ENCODE results near the gene SARM1. TPM values are rescaled to one million over a fixed set of nuclear protein-coding genes. Genes with fewer than 3 reads are reported as not detected.

The SARM1 gene
- total and polyA plus RNA-seq, 2 of the 13 experiments (the other 11 are each of a cell fraction or from before 2014, with no cell fraction given), result 0.73 to 0.86 TPM

DNA sequence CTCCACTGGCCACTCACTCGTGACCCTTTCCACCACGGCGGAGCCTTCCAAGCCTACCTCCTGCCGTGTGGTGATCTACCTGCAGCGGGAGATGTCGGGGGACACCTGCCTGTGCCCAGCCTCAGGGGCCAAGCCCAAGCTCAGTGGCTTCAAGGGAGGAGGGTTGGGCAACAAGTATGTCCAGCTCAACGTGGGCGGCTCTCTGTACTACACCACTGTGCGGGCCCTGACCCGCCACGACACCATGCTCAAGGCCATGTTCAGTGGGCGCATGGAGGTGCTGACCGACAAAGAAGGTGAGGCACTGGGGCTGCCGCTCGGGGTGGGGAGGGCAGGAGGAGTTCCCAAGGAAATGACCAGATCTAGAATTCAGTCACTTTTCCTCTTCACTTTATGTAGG is 32.1 kb upstream of the SARM1 start:
- intact Hi-C loops (cut with micrococcal nuclease; ENCODE audit: unreplicated experiment), result no loop called here
- CTCF ChIA-PET (ENCODE audit: low intra/inter-chr PET ratio, low total read pairs), result no interaction called here

DNA sequence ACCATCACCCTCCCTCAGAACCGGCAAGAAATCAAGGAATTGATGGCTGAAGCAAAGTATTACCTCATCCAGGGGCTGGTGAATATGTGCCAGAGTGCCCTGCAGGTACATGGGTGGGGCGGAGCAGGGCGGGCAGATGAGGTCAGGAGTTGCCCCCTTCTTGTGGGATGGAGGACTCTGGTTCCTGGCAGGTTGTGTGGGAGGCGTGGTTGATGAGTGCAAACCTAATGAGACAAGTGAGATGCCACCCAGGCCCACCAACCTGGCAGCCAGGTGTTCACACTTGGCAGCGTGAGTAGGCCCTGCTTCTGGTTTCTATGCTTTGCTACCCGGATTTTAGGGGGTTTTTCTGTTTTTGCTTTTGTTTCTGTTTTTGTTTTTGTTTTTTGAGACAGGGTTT is 31.1 kb upstream of the SARM1 start:
- CTCF ChIA-PET (ENCODE audit: low intra/inter-chr PET ratio, low total read pairs), result no interaction called here
- H4K20me1 ChIP-seq (ENCODE audit: insufficient read depth, low read length), result no peaks in the 10 kb centered on the region; the same call in 1 of the 2 replicates
- no peak overlapping the region for H3K9ac ChIP-seq (ENCODE audit: insufficient read depth, low read depth, low read length)
- no peak overlapping the region for H3K27ac ChIP-seq (ENCODE audit: extremely low read length, insufficient read depth, low read length)
- ATAC-seq, result no peak
- DNase-seq (ENCODE audit: low spot score), result no peak
- H3K4me3 ChIP-seq (replicated peaks in 1 of 3; ENCODE audit: insufficient read depth in 1 of 3, low read depth in 2 of 3, low read length in 3 of 3), result no peak overlapping the region
- intact Hi-C loops (cut with micrococcal nuclease; ENCODE audit: unreplicated experiment), result no loop called here
- no peak for FAIRE-seq
- no peak overlapping the region for H2AFZ ChIP-seq (ENCODE audit: low read length)
- peaks cover 17% of the 10 kb centered on the region for H3K4me1 ChIP-seq (ENCODE audit: insufficient read depth, low read length)
- no TSS peak for BruUV-seq (replicated peaks)
- in situ Hi-C loops (cut with HindIII; ENCODE audit: extremely low pct_ligation_motif_present, low pct_unique_long_range_greater_than_20kb), result no loop called here
- no peak overlapping the region for H3K4me2 ChIP-seq (ENCODE audit: low read depth, low read length)
- POLR2A ChIA-PET, result no interaction called here
- H3K27me3 ChIP-seq (ENCODE audit: control insufficient read depth in 1 of 2, insufficient read depth in 2 of 2, low read length in 2 of 2), result no peaks in the 10 kb centered on the region; a peak in 1 of 5 replicates
- no peak for TF ChIP-seq ZBTB38 (CRISPR knock-in tag; IDR thresholded peaks at IDR 0.05)
- no peak for TF ChIP-seq SMARCC2 (IDR thresholded peaks at IDR 0.05)
- TF ChIP-seq, protein P1, sequence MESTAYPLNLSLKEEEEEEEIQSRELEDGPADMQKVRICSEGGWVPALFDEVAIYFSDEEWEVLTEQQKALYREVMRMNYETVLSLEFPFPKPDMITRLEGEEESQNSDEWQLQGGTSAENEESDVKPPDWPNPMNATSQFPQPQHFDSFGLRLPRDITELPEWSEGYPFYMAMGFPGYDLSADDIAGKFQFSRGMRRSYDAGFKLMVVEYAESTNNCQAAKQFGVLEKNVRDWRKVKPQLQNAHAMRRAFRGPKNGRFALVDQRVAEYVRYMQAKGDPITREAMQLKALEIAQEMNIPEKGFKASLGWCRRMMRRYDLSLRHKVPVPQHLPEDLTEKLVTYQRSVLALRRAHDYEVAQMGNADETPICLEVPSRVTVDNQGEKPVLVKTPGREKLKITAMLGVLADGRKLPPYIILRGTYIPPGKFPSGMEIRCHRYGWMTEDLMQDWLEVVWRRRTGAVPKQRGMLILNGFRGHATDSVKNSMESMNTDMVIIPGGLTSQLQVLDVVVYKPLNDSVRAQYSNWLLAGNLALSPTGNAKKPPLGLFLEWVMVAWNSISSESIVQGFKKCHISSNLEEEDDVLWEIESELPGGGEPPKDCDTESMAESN (CRISPR knock-in tag; conservative IDR thresholded peaks at IDR 0.05), result no peak
- TF ChIP-seq ZBTB20 (CRISPR knock-in tag; IDR thresholded peaks at IDR 0.05; ENCODE audit: borderline replicate concordance, low read depth), result no peak
- no peak for TF ChIP-seq POLR2AphosphoS2 (IDR thresholded peaks at IDR 0.05; ENCODE audit: low read depth, low read length)
- no peak for TF ChIP-seq KAT8 (CRISPR knock-in tag; IDR thresholded peaks at IDR 0.05)
- TF ChIP-seq ZNF780A (CRISPR knock-in tag; IDR thresholded peaks at IDR 0.05), result no peak
- no peak for TF ChIP-seq ZNF367 (CRISPR knock-in tag; IDR thresholded peaks at IDR 0.05; ENCODE audit: borderline replicate concordance)
- no peak for TF ChIP-seq ZNF251 (CRISPR knock-in tag; IDR thresholded peaks at IDR 0.05)
- no peak for TF ChIP-seq BRD4 (CRISPR knock-in tag; IDR thresholded peaks at IDR 0.05)
- no peak for TF ChIP-seq TCF7 (IDR thresholded peaks at IDR 0.05; ENCODE audit: low read depth)
- no peak for TF ChIP-seq SP4 (CRISPR knock-in tag; IDR thresholded peaks at IDR 0.05)
- peaks cover 28 to 43% of the 10 kb centered on the region in 2 experiments for H3K36me3 ChIP-seq (replicated peaks in 1 of 2; ENCODE audit: control insufficient read depth in 1 of 2, insufficient read depth in 2 of 2, low read length in 2 of 2)
- no peaks in the 10 kb centered on the region for H3K9me3 ChIP-seq (ENCODE audit: low read length)
- WGBS (ENCODE audit: low lambda C conversion rate), result 90% methylated on average over 6 of the region's 6 CpGs
- peaks cover 25% of the 10 kb centered on the region for H3K79me2 ChIP-seq (ENCODE audit: insufficient read depth, low read length)

More for the DNA sequence above, 32.1 kb upstream of the SARM1 start:
- BruUV-seq (replicated peaks), result no TSS peak
- WGBS (ENCODE audit: low lambda C conversion rate), result 100% methylated on average over 5 of the region's 15 CpGs
- no peak for ATAC-seq
- Histone ChIP-seq H4K20me1 (ENCODE audit: insufficient read depth, low read length) (no peaks in the 10 kb centered on the region; the same call in 1 of the 2 replicates), H2AFZ (ENCODE audit: low read length) (no peak overlapping the region), H3K79me2 (ENCODE audit: insufficient read depth, low read length) (peaks cover 32% of the 10 kb centered on the region), H3K4me2 (ENCODE audit: low read depth, low read length) (no peak overlapping the region), H3K4me1 (ENCODE audit: insufficient read depth, low read length) (peaks cover 19% of the 10 kb centered on the region), H3K27ac (ENCODE audit: extremely low read length, insufficient read depth, low read length) (no peak overlapping the region), H3K27me3 (ENCODE audit: control insufficient read depth in 1 of 2, insufficient read depth in 2 of 2, low read length in 2 of 2) (no peaks in the 10 kb centered on the region; a peak in 1 of 5 replicates), H3K9me3 (ENCODE audit: low read length) (no peaks in the 10 kb centered on the region), H3K4me3 (replicated peaks in 1 of 3; ENCODE audit: insufficient read depth in 1 of 3, low read depth in 2 of 3, low read length in 3 of 3) (no peak overlapping the region), H3K9ac (ENCODE audit: insufficient read depth, low read depth, low read length) (no peak overlapping the region), H3K36me3 (replicated peaks in 1 of 2; ENCODE audit: control insufficient read depth in 1 of 2, insufficient read depth in 2 of 2, low read length in 2 of 2) (peaks cover 23 to 36% of the 10 kb centered on the region in 2 experiments; a peak in 4 of 5 replicates)
- DNase-seq (ENCODE audit: low spot score), result no peak
- in situ Hi-C loops (cut with HindIII; ENCODE audit: extremely low pct_ligation_motif_present, low pct_unique_long_range_greater_than_20kb), result no loop called here
- no peak for TF ChIP-seq HNRNPL (IDR thresholded peaks at IDR 0.05; ENCODE audit: low read depth, low read length)
- no peak for TF ChIP-seq HOXD1 (CRISPR knock-in tag; IDR thresholded peaks at IDR 0.05)
- no peak for TF ChIP-seq ZNF382 (CRISPR knock-in tag; IDR thresholded peaks at IDR 0.05; ENCODE audit: borderline replicate concordance)
- no peak for TF ChIP-seq ZBTB20 (CRISPR knock-in tag; IDR thresholded peaks at IDR 0.05; ENCODE audit: borderline replicate concordance, low read depth)
- TF ChIP-seq ZFY (CRISPR knock-in tag; IDR thresholded peaks at IDR 0.05), result no peak
- no peak for TF ChIP-seq ATM (IDR thresholded peaks at IDR 0.05; ENCODE audit: borderline replicate concordance)
- TF ChIP-seq ZNF296 (CRISPR knock-in tag; conservative IDR thresholded peaks at IDR 0.05), result no peak
- no peak for TF ChIP-seq RFXANK (CRISPR knock-in tag; IDR thresholded peaks at IDR 0.05)
- TF ChIP-seq, protein P2, sequence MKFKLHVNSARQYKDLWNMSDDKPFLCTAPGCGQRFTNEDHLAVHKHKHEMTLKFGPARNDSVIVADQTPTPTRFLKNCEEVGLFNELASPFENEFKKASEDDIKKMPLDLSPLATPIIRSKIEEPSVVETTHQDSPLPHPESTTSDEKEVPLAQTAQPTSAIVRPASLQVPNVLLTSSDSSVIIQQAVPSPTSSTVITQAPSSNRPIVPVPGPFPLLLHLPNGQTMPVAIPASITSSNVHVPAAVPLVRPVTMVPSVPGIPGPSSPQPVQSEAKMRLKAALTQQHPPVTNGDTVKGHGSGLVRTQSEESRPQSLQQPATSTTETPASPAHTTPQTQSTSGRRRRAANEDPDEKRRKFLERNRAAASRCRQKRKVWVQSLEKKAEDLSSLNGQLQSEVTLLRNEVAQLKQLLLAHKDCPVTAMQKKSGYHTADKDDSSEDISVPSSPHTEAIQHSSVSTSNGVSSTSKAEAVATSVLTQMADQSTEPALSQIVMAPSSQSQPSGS (CRISPR knock-in tag; IDR thresholded peaks at IDR 0.05), result no peak
- TF ChIP-seq RBFOX2 (IDR thresholded peaks at IDR 0.05; ENCODE audit: low read depth, low read length), result no peak
- TF ChIP-seq ZNF776 (CRISPR knock-in tag; IDR thresholded peaks at IDR 0.05), result no peak
- no peak for TF ChIP-seq AGO1 (IDR thresholded peaks at IDR 0.05; ENCODE audit: low read depth, low read length, poor library complexity, severe bottlenecking)
- TF ChIP-seq CHD4 (IDR thresholded peaks at IDR 0.05; ENCODE audit: borderline replicate concordance, low read length), result no peak
- no peak for FAIRE-seq
- POLR2A ChIA-PET, result no interaction called here
